Activated T-helper 2 cell treated with anti-CD3 and anti-CD28 coated beads, Interferon-gamma antibody, Interleukin-2, Interleukin-4, amounts not matched to agents 10 μg/mL and 5 μg/mL and 100 μg/mL, durations not matched to agents 14 hours and 24 hours and 36 hours (primary cell): ENCODE results near the gene CHST15. TPM values are rescaled to one million over a fixed set of nuclear protein-coding genes. Genes with fewer than 3 reads are reported as not detected.

Experiments
- DNase-seq: peaks from one replicate; pipeline ENCODE4 v3.0.0; 2021; ENCODE audit warnings: low spot score
- H3K27ac Mint-ChIP-seq: one replicate; pipeline ENCODE4 v1.8.0; 2021; ENCODE audit warnings: mixed read lengths
- H3K27me3 Mint-ChIP-seq: one replicate; pipeline ENCODE4 v1.8.0; 2021; ENCODE audit warnings: low read depth, mixed read lengths
- H3K36me3 Mint-ChIP-seq: one replicate; pipeline ENCODE4 v1.8.0; 2021; ENCODE audit warnings: low read depth, mixed read lengths
- H3K4me1 Mint-ChIP-seq: one replicate; pipeline ENCODE4 v1.8.0; 2021; ENCODE audit warnings: low read depth, mixed read lengths
- H3K4me3 Mint-ChIP-seq: one replicate; pipeline ENCODE4 v1.8.0; 2021; ENCODE audit warnings: low read depth, mild to moderate bottlenecking, moderate library complexity, mixed read lengths
- H3K9me3 Mint-ChIP-seq: one replicate; pipeline ENCODE4 v1.8.0; 2021; ENCODE audit warnings: mixed read lengths
- intact Hi-C: fragments of 100-400 bp; cut with micrococcal nuclease; formaldehyde crosslinking; loops from one replicate; pipeline ENCODE4 v1.15.1; 2023
- total RNA-seq: library from RNA; stranded (reverse); gene quantifications from 2 replicates; pipeline ENCODE4 v1.2.3, GENCODE V29; 2022

The CHST15 gene
- total RNA-seq, 1 donor from 2014 or later = not detected

DNA sequence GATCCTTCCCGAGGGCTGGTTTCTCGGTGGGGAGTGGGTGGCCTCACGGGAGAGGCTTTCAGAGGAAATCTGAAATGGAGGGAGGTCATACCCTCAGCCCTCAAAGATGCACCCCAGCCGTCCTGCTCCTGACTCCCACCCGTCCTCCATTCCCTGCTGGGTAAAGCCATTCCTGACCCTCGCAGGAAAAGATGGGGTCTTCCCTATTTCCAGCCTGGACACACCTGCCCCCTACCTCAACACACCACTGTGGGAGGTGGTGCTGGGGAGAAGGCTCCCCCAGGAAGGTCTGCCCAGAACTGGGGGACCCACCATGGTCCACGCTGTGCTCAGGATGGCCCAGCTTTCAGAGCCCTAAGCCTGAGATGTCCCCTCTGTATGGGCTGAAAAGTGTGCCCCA, 86.9 kb downstream of the CHST15 start:
- no peaks in the 10 kb centered on the region for H3K36me3 Mint-ChIP-seq
- no peaks in the 10 kb centered on the region for H3K4me1 Mint-ChIP-seq
- no peaks in the 10 kb centered on the region for H3K9me3 Mint-ChIP-seq
- H3K27ac Mint-ChIP-seq = no peak overlapping the region
- no peak for DNase-seq
- H3K27me3 Mint-ChIP-seq = no peaks in the 10 kb centered on the region
- intact Hi-C loops = no loop called here
- H3K4me3 Mint-ChIP-seq = no peak overlapping the region

DNA sequence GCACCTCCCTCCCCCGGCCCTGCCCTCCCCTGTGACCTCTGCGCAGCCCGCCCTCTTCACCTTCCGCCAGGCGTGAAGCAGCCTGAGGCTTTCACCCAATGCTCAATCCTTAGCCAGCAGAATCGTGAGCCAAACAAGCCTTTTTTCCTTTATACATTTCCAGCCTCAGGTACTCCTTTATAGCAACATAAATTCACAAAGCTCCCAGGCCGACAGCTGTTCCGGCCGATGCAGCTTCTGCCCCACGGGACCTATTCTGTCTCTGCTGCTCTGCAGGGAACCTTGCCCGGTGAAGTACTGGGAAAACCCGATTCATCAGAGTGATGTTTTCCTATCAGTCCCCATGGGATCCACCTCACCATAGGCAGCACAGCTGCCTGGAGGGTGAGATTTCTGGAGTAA, 87.4 kb downstream of the CHST15 start:
- Mint-ChIP-seq H3K36me3 (no peaks in the 10 kb centered on the region), H3K4me1 (no peaks in the 10 kb centered on the region), H3K4me3 (no peak overlapping the region), H3K27ac (no peak overlapping the region), H3K27me3 (no peaks in the 10 kb centered on the region), H3K9me3 (no peaks in the 10 kb centered on the region)
- intact Hi-C loops = no loop called here
- DNase-seq = no peak

DNA sequence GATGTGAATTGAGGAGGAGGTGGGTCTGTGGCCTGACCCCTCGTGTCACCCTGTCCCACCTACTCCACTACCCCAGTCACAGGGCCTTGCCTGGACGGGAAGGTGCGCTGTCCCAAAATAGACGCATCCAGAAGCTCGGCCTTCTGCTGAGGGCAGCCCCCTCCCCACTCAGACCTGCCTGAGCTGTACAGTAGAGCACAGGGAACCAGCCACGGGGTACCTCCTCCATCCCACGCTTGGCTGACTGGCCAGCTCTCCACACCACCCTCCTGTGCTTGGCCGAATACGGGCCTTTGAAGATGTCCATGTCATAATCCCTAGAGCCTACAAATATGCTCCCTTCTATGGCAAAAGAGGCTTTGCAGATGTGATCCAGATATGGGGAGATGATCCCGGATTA, 88.3 kb downstream of the CHST15 start:
- intact Hi-C loops = no loop called here
- H3K4me1 Mint-ChIP-seq = no peaks in the 10 kb centered on the region
- no peaks in the 10 kb centered on the region for H3K36me3 Mint-ChIP-seq
- no peaks in the 10 kb centered on the region for H3K27me3 Mint-ChIP-seq
- DNase-seq = no peak
- no peak overlapping the region for H3K27ac Mint-ChIP-seq
- no peak overlapping the region for H3K4me3 Mint-ChIP-seq
- H3K9me3 Mint-ChIP-seq = no peaks in the 10 kb centered on the region

DNA sequence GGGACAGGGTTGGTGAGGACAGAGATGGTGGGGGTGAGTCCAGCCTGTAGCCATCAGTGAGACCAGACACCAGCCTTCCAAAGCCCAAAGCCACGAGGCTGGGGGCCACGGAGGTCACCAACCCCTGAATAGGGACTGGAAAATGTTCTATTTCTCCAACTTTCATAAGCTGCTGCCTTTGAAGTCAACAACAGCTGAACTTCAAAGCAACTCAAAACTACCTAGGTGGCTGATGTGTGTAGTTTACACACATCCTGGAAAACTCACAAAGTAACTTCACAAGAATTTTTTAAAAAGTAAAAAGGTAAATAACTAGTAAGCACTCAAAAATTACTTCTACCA, 88.8 kb downstream of the CHST15 start:
- no peak overlapping the region for H3K27ac Mint-ChIP-seq
- DNase-seq = no peak
- H3K4me3 Mint-ChIP-seq = no peak overlapping the region
- no peaks in the 10 kb centered on the region for H3K9me3 Mint-ChIP-seq
- no peaks in the 10 kb centered on the region for H3K27me3 Mint-ChIP-seq
- no peaks in the 10 kb centered on the region for H3K36me3 Mint-ChIP-seq
- no peaks in the 10 kb centered on the region for H3K4me1 Mint-ChIP-seq
- intact Hi-C loops = no loop called here

DNA sequence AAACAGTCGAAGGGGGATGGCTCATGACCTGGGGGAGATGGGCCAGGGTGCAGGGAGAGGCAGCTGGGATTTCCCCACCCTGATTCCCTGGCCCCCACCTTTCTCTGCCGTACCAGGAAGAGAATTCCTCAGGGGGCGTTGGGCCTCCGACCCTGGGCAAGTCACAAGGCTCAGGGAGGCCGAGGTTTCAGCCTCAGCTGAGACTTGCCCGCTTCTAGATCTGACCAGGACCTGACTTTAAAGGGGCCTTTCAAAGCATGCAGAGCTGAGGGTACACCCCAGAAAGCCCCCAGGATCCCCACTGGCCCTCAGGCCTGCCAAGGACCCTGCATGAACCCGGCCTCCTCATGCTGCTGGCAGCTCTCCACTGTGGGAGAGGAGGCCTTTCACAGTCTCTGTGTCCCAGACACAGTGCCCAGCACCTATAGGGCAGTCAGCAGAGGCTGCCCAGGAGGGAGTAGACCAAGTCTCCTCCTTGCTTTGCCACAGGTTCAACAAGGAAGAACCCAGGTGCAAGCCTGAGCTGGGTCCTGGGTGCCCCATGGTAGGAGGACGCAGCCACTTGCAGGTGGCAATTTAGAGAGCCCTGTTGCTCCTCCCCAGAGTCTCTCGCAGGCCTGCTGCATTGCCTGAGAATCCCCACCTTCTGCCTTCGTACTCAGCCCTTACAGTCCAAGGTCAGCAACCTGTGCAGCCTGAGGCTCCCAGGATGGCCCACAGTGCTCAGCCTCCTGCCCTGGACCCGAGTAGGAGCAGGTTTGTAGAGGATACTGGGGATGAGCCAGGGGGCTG, 89.3 kb downstream of the CHST15 start:
- Mint-ChIP-seq H3K4me3 (no peak overlapping the region), H3K27me3 (no peaks in the 10 kb centered on the region), H3K9me3 (no peaks in the 10 kb centered on the region), H3K4me1 (no peaks in the 10 kb centered on the region), H3K27ac (no peak overlapping the region), H3K36me3 (no peaks in the 10 kb centered on the region)
- intact Hi-C loops = no loop called here
- DNase-seq = no peak

DNA sequence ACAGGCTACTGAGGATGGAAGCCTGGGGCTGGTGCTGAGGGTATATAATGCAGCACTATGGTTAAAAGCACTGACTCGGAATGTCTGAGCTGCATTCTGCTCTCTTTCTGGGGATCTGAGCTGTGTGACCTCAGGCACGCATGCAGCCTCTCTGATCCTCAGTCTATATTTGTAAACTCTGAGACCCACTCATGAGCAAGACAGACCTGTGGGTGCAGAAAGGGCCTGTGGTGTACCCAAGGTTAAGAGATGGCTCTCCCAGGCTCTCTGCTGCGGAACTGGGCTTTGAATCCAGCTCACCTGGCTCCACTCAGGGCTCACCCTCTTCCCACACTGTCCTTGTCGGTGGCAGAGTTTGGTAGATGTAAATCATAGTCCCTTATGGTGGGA, 89.9 kb downstream of the CHST15 start:
- no peak overlapping the region for H3K4me3 Mint-ChIP-seq
- no peak for DNase-seq
- H3K4me1 Mint-ChIP-seq = no peaks in the 10 kb centered on the region
- no peaks in the 10 kb centered on the region for H3K36me3 Mint-ChIP-seq
- no peak overlapping the region for H3K27ac Mint-ChIP-seq
- H3K27me3 Mint-ChIP-seq = no peaks in the 10 kb centered on the region
- intact Hi-C loops = no loop called here
- H3K9me3 Mint-ChIP-seq = no peaks in the 10 kb centered on the region

DNA sequence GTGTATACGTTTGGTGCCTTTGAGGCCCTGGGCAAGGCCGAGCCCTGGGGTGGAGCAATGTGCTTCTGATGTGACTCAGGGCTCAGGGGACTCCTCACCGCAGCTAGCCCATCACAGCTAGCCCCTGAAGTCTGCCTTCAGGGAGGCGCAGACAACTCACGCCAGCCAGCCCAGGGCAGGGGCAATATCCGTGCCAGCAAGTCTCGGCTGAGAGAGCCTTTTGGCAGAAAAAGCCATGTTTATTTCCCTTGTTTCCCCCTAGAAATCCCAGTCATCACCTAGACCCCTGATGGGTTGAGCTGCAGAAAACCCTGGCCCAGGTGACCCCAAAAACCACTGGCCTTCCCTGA, 90.4 kb downstream of the CHST15 start:
- Mint-ChIP-seq H3K27me3 (no peaks in the 10 kb centered on the region), H3K4me1 (no peaks in the 10 kb centered on the region), H3K36me3 (no peaks in the 10 kb centered on the region), H3K9me3 (no peaks in the 10 kb centered on the region), H3K27ac (no peak overlapping the region), H3K4me3 (no peak overlapping the region)
- intact Hi-C loops = no loop called here
- DNase-seq = no peak

DNA sequence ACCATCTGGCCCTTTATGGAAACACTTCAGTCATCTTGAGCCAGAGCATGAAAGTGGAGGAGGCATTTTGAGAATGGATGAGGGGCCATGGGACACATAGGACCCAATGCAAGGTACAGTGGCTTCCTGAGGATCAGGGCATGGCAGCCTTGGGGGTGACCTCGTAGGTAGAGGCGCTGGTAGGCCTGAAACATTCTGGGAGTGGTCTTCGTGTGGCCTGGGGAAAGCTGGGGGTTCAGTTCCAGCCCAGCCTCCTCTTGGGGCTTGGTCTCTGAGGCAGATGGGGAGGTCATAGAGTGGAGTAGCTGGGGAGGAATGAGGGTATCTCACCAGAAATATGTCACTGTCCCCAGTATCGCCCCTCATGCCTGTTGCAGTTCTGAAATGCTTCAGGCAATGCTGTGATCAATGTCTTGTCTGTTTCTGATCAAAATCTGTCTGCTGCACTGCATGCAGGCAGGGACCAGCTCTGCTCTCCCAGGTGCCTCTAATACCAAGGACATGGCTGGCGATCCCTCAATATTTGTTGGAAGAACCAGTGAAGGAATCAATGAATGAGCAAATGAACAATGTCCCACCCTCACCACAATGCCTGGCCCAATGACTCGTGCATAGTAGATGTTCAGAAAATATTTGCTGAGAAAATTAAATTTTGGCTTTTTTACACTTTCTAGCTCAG, 90.9 kb downstream of the CHST15 start:
- no peak for DNase-seq
- Mint-ChIP-seq H3K4me1 (no peaks in the 10 kb centered on the region), H3K36me3 (no peaks in the 10 kb centered on the region), H3K9me3 (no peaks in the 10 kb centered on the region), H3K27ac (no peak overlapping the region), H3K4me3 (no peak overlapping the region), H3K27me3 (no peaks in the 10 kb centered on the region)
- intact Hi-C loops = no loop called here

DNA sequence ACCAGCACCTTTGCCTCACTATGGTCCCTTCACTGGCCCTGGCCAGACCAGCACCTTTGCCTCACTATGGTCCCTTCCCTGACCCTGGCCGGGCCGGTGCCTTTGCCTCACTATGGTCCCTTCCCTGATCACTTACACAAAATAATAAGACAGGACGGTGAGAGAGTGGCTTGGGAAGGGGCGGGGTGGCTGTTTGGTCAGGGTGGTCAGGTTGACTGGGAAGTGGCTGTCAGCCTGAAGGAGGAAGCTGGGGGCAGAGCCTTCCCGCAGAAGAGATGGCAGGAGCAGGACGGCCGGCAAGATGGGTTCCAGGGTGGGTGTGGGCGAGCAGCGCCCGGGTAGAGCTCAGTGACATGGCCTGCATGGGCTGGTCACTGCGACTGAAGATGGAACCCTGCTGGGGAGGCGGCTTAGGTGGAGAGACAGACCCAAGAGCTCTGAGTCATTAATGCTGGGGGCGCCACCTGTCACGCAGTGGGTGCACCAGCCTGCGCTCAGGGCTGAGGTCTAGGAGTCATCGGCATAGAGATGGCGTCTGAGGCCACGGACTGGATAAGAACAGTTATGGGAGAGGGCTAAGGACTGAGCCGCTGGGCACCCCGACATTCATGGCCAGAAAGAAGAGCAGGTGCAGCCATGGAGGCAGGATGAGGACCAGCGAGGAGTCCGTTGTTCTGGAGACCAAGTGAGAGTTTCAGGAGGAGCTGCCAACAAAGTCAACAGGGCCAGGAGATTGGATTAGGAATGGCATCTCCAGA, 91.8 kb downstream of the CHST15 start:
- Mint-ChIP-seq H3K9me3 (no peaks in the 10 kb centered on the region), H3K4me1 (no peaks in the 10 kb centered on the region), H3K27me3 (peaks cover 5% of the 10 kb centered on the region), H3K36me3 (no peaks in the 10 kb centered on the region), H3K27ac (no peak overlapping the region), H3K4me3 (no peak overlapping the region)
- intact Hi-C loops = no loop called here
- no peak for DNase-seq

DNA sequence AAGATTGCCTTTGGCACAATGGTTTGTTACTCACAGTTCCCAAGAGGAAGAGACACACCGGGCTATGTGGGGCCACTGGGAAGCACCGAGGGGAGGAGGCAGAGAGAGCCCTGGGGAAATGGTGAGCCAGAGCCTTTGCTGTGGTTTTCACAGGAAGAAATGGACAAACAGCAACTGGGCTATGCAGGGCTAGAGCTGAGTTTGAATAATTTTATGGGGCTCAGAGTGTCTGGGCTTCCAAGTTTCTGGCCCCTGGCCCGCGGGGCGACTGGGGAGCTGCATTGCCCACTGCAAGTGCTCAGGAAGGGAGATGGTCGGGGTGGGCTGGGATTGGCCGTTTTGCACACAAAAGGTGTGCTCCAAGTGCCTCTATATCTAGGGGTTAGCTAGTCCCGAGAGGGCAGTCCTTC, 92.6 kb downstream of the CHST15 start:
- no peaks in the 10 kb centered on the region for H3K4me1 Mint-ChIP-seq
- H3K4me3 Mint-ChIP-seq = no peak overlapping the region
- intact Hi-C loops = no loop called here
- no peak for DNase-seq
- H3K27me3 Mint-ChIP-seq = peaks cover 5% of the 10 kb centered on the region
- no peaks in the 10 kb centered on the region for H3K36me3 Mint-ChIP-seq
- H3K27ac Mint-ChIP-seq = no peak overlapping the region
- no peaks in the 10 kb centered on the region for H3K9me3 Mint-ChIP-seq

DNA sequence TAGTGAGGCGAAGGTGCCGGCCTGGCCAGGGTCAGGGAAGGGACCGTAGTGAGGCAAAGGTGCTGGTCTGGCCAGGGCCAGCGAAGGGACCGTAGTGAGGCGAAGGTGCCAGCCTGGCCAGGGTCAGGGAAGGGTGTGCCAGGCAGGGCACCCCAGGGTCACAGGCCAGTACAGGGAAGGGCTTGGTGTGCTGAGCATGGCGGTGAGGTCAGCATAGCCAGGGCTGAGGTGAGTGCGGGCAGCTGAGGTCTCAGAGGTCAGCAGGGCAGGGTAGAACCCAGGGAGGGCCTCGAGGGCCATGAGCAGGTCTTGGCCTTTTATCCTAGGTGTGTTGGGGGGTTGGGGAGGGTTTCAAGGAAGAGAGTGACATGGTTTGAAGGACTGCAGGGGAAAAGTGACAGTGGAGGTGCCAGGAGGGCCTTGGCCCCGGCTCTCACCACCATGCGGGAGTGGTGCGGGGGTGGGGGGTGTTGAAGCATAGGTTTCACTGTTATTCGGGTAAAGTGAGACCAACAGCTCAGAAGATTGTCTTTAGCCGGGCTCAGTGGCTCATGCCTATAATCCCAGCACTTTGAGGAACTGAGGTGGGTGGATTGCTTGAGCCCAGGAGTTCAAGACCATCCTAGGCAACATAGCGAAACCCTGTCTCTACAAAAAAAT, 93.3 kb downstream of the CHST15 start:
- H3K4me3 Mint-ChIP-seq = no peak overlapping the region
- no peak overlapping the region for H3K27ac Mint-ChIP-seq
- no peaks in the 10 kb centered on the region for H3K36me3 Mint-ChIP-seq
- peaks cover 2% of the 10 kb centered on the region for H3K4me1 Mint-ChIP-seq
- peaks cover 8% of the 10 kb centered on the region for H3K27me3 Mint-ChIP-seq
- no peaks in the 10 kb centered on the region for H3K9me3 Mint-ChIP-seq
- DNase-seq = no peak
- intact Hi-C loops = no loop called here

DNA sequence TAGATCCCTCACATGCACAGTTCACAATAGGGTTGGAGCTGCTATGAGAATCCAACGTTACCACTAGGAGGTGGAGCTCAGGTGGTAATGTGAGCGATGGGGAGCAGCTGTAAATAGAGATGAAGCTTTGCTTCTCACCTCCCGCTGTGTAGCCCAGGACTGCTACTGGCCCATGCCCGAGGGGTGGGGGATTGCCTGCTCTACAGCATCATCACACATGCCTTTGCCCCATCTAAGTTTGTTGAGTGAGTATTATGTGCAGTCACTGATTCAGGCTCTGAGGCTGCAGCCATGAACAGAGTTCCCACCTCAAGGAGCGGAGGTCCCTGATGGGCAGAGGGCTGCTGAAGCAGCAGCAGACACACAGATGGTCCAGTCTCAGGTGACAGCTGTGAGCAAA, 94.1 kb downstream of the CHST15 start:
- H3K27ac Mint-ChIP-seq = no peak overlapping the region

More for the DNA sequence above, 94.1 kb downstream of the CHST15 start:
- Mint-ChIP-seq H3K27me3 (peaks cover 15% of the 10 kb centered on the region), H3K9me3 (no peaks in the 10 kb centered on the region), H3K4me3 (no peak overlapping the region), H3K36me3 (no peaks in the 10 kb centered on the region), H3K4me1 (peaks cover 6% of the 10 kb centered on the region)
- intact Hi-C loops = no loop called here
- DNase-seq = no peak
